ENCODE results near the gene CYB5D1.
"Not testable (repeated sequence)": the region's sequence is repeated elsewhere in the genome, so short reads cannot be mapped to it uniquely, and the experiment has no call there.

The CYB5D1 gene

GRCh38 chr17:7859028-7859427, 1.2 kb downstream of the CYB5D1 start:
- DNase-seq, result no peak

- peak in 1 of 2 experiments; percentile 22 for DNase-seq
These were observed 5.1 kb downstream of the CYB5D1 start for GRCh38 chr17:7862692-7863437.

GRCh38 chr17:7864384-7864783, 6.6 kb downstream of the CYB5D1 start:
- not testable (repeated sequence) for DNase-seq

GRCh38 chr17:7864995-7865650, 7.3 kb downstream of the CYB5D1 start:
- no peak for DNase-seq

GRCh38 chr17:7867881-7868329, 10.1 kb downstream of the CYB5D1 start:
- no peak for DNase-seq

- no peak for DNase-seq
These were observed 15.2 kb downstream of the CYB5D1 start for GRCh38 chr17:7873051-7873450.

GRCh38 chr17:7875804-7876370, 18.1 kb downstream of the CYB5D1 start:
- DNase-seq, result no peak

GRCh38 chr17:7878234-7878633, 20.4 kb downstream of the CYB5D1 start:
- no peak for DNase-seq

GRCh38 chr17:7880076-7880868, 22.5 kb downstream of the CYB5D1 start:
- no peak for DNase-seq

- peak; percentile 36 to 87 for DNase-seq
These were observed 23.7 kb downstream of the CYB5D1 start for GRCh38 chr17:7881276-7882054.

GRCh38 chr17:7882068-7882467, 24.3 kb downstream of the CYB5D1 start:
- no peak for DNase-seq

- DNase-seq, result no peak
These were observed 24.8 kb downstream of the CYB5D1 start for GRCh38 chr17:7882629-7883028.

- DNase-seq, result no peak
These were observed 26.1 kb downstream of the CYB5D1 start for GRCh38 chr17:7883781-7884386.

- DNase-seq, result no peak
These were observed 27.0 kb downstream of the CYB5D1 start for GRCh38 chr17:7884581-7885366.

- no peak for DNase-seq
These were observed 27.8 kb downstream of the CYB5D1 start for GRCh38 chr17:7885367-7886226.

GRCh38 chr17:7886227-7887037, 28.6 kb downstream of the CYB5D1 start:
- no peak for DNase-seq

GRCh38 chr17:7887038-7887481, 29.3 kb downstream of the CYB5D1 start:
- no peak for DNase-seq

GRCh38 chr17:7887482-7888183, 29.8 kb downstream of the CYB5D1 start:
- DNase-seq, result peak in 1 of 2 experiments; percentile 46
